T-helper 1 cell treated with Interleukin-12 subunit alpha and Interleukin-12 subunit beta and Interleukin-4 antibody, amounts not matched to agents 30 ng/mL and 1 ng/mL, for 36 hours (primary cell): ENCODE measurements around the gene KRTAP6-3. TPM values are rescaled to one million over a fixed set of nuclear protein-coding genes. Genes with fewer than 3 reads are reported as not detected.

Experiments used
- intact Hi-C: fragments of 100-400 bp; cut with micrococcal nuclease; formaldehyde crosslinking; loops from one replicate; pipeline ENCODE4 v1.15.1; 2024
- total RNA-seq: library from RNA; stranded (reverse); gene quantifications from 2 replicates; pipeline ENCODE4 v1.2.3, GENCODE V29; 2022

KRTAP6-3 gene, protein sequence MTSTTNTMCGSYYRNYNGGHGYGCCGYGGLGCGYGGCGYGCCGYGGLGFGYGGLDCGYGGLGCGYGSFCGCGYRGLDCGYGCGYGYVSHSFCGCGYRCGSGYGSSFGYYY
- total RNA-seq: not detected in 2 replicates

DNA sequence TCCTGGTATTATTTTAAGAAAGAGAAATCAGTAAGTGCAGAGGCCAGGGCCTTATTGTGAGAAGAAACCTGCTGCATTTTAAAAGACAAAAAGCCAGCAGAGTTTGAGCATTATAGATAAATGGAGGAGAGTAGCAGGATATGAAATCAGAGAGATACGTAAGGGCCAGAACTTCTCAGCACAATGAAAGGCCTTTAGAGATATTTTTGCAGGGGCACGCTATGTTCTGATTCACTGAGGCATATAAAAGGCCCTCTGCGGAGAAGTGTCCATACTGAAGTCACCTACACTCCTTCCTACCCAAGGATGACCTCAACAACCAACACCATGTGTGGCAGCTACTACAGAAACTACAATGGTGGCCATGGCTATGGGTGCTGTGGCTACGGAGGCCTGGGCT is at the start of gene KRTAP6-3:
TSS of gene KRTAP6-3 (plus strand) at position 301 of the 400 bp plus-strand sequence. CDS start at position 307, 6 bp downstream.
- intact Hi-C loops: no loop called here

DNA sequence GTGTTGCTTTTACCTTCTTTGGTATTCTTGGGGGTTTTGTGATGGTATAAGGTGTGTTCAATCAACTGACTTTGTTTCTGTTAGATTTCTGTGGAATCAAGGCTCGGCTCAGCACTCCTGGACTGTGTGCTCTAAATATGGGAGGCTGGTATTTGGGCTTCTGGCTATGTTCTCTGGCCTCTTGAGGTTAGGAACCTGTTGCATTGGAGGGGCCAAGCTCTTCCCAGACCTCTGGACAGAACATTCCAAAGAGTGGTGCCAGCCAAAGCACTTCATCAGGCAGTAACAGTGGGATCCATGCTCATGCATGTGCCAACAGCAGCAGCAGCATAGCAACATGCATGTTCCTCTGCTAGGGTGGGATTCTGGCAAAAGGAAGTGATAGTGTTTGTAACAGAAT is 39.5 kb upstream of the KRTAP6-3 start:
- intact Hi-C loops: no loop called here

DNA sequence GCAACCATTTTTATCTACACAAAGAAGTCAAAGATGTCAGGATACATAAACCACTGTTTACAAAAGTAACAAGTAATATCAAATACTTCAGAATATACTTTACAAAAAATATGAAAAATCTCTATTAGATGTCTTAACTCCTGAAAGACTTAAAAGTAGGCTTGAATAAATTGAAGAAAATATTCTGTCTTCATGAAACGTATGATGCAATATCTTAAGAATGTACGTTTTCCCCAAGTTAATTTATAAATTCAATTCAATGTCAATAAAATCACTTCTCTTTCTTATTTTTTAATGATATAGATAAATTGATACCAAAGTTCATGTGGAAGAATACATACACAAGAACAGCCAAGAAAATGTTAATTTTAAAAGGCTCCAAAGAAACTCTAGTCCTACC is 37.1 kb upstream of the KRTAP6-3 start:
- intact Hi-C loops: no loop called here

DNA sequence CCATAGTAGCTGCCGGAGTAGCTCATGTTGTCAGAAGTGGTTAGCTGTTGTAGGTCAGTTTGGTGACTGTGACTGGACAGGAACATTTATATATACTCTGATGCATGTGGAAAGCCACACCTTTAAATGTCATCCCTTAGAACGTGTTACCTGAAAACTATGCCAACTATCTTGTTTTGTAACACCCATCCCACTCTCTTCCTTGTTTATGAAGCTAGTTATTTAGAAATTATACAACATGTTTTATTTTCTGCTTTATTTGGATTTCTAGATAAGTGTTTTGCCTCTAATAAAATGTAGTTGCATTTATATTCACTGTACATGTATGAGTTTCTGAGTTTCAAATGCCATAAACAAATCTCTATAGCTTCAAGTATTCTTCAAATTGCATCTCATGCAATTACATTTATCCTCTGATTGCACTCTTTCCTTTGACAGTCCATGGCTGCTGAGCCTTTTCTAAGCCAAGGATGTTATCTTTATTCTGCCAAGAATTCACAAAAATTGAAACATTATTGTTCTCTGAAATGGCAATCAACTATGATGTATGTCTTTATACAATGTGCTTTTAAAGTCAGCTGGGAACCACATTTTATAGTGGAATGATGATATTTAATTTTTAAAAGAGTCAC is 30.9 kb upstream of the KRTAP6-3 start, which contains the start of gene KRTAP19-7:
TSS of gene KRTAP19-7 (minus strand) at position 51 of the 632 bp plus-strand sequence. CDS start at position 26, 25 bp downstream.
- intact Hi-C loops: no loop called here

DNA sequence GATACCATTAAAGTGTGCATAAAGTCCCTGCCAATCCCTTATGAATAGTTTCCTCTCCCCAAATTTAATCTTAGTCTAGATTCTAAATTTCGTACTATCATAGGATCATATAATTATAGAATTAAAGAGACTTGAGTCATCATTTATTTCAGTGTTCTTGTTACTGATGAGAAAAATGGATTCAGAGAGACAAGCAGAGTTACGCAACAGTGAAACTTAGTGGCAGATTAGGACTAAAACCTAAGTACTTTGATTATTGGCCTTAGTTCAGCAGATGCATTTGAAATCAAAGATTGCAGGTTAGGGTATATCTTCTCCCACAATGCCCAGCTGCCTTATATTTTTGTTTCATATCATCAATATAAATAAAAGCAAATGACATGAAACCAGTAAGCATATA is 30.3 kb upstream of the KRTAP6-3 start:
- intact Hi-C loops: no loop called here

DNA sequence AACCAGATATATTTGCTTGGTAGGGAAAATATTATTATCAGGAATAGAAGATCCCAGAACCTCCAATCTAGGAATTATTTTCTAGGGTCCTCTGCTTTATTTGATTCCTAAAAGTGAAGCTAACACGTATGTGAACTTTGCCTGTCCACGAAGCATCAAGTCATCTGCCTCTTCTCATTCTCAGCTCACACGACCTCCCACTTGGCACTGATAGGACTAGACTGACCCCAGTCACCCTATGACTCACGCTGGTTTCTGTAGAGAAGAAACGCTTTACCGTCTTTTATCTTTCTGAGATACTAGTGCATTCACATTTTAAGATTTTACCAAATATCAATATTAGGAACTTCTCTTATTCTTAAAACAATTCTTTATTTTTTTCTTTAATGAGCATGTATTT is 29.2 kb upstream of the KRTAP6-3 start:
- intact Hi-C loops: no loop called here

DNA sequence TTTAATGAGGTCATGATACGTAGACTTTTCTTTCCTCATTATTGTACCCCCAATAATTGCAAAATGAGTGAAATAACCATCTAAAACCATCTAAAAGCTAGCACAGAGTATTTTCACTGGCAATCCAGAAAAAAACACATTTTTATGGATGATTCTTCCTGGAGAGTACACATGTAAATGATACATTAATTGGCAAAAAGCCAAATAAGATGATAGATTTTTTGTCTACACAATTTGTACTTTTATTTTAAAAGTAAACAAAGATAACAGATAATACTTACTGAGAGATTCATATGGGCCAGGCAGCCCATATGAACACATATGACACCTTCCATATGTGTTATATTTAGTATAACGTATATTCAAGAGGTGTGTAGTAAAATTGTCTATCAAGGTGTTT is 28.6 kb upstream of the KRTAP6-3 start:
- intact Hi-C loops: no loop called here

DNA sequence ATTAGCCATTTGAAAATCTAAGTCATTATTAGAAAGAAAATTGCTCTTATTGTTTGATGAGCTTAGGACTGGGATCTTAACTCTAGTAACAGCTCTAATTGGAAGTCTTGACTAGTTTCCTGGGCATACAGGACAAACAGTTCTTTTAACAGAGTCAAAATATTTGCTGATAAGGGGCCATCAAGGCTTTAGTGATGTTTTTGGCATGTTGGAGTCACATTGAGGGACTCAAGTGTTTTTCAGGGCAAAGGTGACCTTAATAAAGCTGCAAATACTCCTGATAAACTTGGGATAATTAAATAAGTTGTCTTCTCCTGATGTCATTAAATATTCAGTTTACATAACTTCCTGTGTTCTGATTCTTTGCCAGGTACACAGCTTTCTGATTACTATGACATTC is 24.6 kb upstream of the KRTAP6-3 start:
- intact Hi-C loops: no loop called here

DNA sequence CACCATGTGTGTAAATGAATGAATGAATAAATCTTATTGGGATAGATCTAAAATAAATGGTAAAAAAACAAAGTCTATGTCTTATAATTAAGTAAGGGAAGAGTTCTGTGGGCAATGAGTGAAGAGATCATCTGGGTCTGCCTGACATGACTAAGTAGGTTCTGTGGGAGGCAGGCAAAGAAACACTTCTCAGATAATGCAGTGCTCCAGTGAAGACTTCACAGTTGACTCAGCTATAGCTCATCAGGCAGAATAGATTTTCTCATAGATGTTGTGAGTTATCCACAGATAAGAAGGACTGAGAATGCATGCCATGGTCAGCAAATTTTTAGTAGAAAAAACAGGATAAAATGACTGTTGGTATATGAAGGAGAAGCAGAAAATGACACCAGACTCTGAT is 14.5 kb upstream of the KRTAP6-3 start:
- intact Hi-C loops: no loop called here

DNA sequence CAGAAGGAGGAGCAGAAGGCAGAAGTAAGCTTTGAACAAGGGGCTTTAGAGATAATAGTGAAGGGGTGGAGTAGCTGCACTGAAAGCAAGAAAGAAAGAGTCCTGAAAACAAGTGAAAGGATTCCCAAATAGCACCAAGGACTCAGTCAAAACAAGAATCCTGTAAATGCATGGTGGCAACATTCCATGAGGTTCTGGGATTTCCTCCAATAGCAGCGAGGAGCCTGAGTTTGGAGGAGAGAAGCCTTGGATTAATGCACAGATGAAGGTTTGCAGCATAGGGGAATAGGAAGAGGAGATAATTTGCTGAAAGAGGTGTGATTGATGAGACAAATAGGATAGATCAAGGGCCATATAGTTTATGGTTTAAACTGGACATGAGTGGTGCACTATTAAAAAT is 12.9 kb upstream of the KRTAP6-3 start:
- intact Hi-C loops: no loop called here

DNA sequence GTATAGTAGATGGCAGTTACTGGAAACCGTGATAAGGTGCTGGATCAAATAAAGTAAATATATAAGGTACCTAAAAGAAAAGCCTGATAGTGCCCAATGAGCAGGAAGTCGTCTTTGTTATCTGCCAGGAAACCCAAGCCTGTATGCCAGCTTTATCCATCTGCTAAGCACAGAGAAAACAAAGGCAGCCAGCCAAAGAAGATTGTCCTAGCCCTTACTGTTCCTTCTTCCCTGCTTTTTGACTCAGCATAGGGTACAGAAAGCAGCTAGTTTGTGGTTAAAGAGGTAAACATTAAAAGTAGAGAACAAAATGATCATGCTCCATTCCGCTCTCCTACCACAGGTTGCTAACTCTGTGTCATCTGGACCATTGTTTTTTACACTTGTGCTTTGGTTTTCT is 12.1 kb upstream of the KRTAP6-3 start:
- intact Hi-C loops: no loop called here

DNA sequence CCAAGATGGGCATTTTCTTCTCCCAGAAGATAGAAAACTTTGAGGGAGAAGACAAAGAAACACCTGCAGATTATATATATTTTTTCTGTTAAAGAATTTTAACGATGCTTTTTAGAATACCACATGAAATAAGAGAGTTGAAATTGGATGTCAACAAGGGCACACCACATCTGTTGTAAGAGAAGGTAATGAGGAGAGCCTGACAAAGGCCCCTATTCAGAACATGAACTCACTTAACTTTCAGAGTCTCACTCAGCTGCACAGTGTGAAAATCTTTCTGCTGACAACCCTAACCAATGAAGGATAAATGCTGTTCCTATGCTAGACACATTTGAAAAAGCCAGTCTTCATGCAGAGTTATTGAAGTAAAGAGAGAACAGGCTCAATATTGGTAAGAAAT is 9.4 kb upstream of the KRTAP6-3 start:
- intact Hi-C loops: no loop called here

DNA sequence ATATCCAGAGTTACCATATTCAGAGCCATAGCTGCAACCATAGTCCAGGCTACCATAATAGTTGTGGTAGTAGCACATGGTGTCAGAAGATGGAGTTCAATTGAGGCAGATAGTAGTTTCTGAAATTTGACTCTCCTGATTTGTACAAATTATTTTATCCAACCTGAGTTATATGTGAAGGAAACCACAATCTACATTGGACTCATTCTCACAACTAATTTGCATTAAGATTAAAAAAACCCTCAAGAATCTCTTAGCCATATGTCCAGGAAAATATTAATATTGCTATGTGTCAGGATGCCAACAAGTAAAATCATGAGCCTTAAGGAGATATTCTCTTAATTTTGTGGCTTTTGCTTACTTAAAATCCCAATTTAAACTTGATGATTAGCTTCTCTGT is 1.9 kb upstream of the KRTAP6-3 start, which contains the start of gene KRTAP22-2:
TSS of gene KRTAP22-2 (minus strand) at position 101 of the 400 bp plus-strand sequence.
- intact Hi-C loops: no loop called here

DNA sequence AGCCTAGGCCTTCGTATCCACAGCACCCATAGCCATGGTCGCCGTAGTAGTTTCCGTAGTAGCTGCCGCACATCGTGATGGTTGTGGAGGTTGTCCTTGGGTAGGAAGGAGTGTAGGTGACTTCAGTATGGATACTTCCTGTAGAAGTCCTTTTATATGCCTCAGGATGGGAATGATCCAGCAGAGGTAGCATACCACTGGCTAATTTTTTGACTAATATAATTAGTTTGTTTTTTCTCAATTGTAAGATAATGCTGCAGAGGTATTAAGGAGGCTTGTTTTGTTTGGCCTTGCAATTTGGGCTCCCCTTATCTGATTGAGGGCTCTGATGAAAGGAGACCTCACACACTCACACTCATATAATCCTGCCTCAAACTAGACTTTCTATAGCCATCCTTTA is 6.6 kb downstream of the KRTAP6-3 start, which contains the start of gene KRTAP6-2:
TSS of gene KRTAP6-2 (minus strand) at position 101 of the 400 bp plus-strand sequence. CDS start at position 73, 28 bp downstream.
- intact Hi-C loops: no loop called here

DNA sequence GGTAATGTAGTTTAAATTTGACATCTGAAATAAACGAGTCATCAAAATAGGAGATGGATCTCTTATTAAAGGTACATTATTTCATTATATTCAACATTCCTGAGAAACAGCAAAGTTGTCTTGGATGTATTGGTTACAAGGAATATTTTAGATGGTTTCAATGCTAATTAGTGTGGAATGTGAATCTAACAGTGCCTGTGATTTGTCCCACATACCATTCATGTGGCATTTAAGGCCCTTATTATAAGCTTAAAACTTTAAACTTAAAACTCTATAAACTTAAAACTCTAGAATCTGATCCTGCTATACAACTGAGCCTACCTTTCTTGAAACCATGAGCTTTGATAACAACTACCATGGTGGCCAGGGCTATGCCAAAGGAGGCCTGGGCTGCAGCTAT is 8.5 kb downstream of the KRTAP6-3 start, which contains the start of gene KRTAP22-1:
TSS of gene KRTAP22-1 (plus strand) at position 301 of the 400 bp plus-strand sequence.
- intact Hi-C loops: no loop called here

DNA sequence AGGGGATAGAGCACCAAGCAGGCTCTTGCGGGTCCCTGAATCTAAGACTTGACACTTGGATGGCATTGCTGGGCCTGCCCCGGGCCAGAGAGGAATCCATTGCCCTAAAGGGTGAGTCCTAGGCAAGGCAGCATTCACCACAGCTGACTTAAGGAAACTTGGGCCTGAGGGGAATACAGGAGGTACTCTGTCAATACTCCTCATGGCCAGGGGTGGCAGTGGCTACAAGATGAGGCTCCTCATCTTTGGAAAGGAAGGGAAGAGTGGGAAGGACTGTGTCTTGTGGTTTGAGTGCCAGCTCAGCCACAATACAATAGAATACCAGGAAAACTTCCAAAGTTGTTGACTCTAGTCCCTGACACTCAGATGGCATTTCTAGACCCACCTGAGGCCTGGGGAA is 13.7 kb downstream of the KRTAP6-3 start:
- intact Hi-C loops: no loop called here

DNA sequence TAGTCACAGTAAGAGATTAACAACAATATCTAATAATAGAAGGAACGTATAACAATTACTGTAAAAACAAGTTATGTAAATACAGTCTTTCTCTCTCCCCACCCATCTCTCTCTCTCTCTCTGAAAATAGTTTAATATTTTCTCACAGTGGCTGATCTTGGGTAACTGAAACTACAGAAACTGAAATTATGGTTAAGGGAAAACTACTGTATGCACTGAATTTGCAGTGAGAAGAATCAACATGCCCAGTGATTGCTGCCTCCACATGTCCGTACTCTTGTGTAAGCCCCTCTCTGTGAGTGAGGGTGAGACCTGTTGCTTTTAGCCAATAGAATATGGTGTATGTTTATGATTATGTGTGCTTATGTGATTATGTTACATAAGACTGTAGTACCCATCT is 19.9 kb downstream of the KRTAP6-3 start:
- intact Hi-C loops: no loop called here

DNA sequence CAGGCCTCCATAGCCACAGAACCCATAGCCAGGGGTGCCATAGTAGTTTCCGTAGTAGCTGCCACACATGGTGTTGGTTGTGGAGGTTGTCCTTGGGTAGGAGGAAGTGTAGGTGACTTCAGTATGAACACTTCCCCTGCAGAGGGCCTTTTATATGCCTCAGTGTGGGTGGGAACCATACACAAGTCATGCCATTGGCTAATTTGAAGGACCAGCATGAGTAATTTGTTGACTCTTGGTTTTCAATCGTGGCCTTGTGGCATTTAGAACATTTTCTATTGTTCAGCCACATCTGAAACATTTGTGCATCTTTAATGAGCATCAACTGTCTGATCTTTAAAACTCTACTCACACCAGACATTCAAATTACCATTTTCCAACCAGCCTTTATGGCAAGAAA is 21.6 kb downstream of the KRTAP6-3 start, which contains the start of gene KRTAP6-1:
TSS of gene KRTAP6-1 (minus strand) at position 95 of the 400 bp plus-strand sequence. CDS start at position 69, 26 bp downstream.
- intact Hi-C loops: no loop called here

DNA sequence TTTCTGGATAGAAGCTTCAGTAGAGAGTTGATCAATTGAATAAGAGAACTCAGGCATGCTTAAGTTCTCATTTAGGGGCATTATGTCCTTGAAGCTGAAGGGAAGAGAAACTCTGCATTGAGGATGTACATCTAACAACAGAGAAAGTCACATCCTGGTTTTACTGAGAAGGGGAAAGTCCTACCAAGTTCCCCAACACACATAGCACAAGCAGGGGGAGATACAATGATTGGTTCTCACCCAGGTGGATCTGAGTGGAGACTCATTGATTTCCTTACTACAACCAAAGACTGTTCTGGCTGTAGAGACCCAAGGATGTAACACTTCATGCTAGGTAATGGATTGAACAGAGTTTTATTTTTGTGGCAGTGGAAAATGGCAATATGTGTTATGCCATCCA is 23.0 kb downstream of the KRTAP6-3 start:
- intact Hi-C loops: no loop called here

DNA sequence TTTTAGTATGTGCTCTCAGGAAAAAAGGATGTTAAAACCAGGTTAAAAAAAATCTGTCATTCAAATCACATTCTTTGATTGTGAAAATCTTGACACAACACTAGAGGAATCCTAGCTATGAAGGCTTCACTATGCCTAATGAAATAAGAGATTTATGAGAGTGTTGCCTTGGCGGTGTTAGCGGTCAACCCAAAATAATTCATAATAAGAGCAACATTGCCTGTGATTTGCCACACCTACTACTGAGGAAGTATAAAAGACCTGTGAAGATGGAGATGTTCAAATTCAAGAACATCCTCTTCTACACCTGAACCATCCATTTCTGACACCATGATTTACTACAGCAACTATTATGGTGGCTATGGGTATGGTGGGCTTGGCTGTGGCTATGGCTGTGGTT is 23.9 kb downstream of the KRTAP6-3 start, which contains the start of gene KRTAP20-1:
TSS of gene KRTAP20-1 (plus strand) at position 301 of the 400 bp plus-strand sequence. CDS start at position 331, 30 bp downstream.
- intact Hi-C loops: no loop called here

DNA sequence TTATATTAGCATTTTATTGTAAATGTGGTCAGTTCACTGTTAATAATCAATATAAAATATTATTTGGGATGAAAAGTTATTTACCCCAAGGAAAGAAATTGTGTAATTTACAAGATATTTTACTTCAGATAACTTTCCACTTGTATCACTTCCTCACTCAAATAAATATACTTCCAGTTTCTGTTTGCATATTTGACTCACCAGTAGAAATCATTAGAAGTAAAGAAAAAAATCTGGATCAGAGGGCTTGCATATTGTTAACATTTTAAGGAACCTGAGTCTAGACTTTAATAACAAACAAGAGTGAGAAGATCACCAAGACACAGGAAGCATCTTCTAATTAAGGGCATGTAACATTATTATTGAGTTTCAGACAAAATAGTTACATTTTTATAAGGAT is 27.8 kb downstream of the KRTAP6-3 start:
- intact Hi-C loops: no loop called here

DNA sequence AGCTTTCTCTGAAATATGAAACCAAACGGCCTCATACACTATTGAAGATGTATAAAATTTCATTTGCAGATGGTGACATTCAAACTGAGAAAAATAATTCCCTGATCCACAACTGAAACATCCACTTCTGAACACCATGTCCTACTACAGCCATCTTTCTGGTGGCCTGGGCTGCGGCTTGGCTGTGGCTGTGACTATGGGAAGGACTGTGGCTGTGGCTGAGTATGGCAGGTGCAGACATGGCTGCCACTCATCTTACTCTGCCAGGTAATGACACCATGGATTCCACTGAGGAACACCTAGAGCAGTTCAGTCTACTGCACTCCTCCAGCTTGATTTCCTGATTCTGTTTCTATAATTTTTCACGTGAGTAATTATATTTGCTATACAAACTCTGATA is 28.3 kb downstream of the KRTAP6-3 start, which contains the start of gene KRTAP20-4:
TSS of gene KRTAP20-4 (plus strand) at position 106 of the 400 bp plus-strand sequence.
- intact Hi-C loops: no loop called here

DNA sequence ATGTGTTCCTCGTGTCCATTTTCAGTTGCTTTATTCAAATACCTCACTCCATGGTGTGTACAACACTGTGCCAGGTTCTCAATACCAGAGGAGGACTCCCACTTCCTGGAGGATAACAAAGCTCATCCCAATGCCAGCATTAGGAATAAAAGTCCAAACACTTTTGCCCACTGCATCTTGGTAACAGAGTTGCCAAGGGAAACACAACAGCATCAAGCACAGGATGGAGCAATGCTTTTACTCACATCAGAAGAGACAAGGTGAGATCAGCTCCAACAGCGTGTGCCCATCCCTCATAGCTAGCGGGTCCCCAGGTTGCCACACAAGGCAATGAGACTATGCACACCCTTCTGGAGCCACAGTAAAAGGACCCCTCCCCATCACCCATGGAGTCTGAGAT is 31.1 kb downstream of the KRTAP6-3 start:
- intact Hi-C loops: no loop called here
